ENCODE data around the gene TRAK1. TPM values are rescaled to one million over a fixed set of nuclear protein-coding genes. Genes with fewer than 3 reads are reported as not detected.

TRAK1 gene
- total and polyA plus RNA-seq, 2 donors (not counting 1 experiment from before 2014, with no cell fraction given), result 71.3 to 129 TPM

GRCh38 chr3:42230860-42231259, 139.7 kb downstream of the TRAK1 start:
- Histone ChIP-seq H3K27me3 (replicated peaks in 1 of 4; ENCODE audit: control extremely low read depth in 1 of 4, control insufficient read depth in 3 of 4, insufficient read depth in 4 of 4, low read length in 3 of 4) (peaks cover 0 to 8% (median 2%) of the 10 kb centered on the region in 4 experiments), H3K9me3 (ENCODE audit: control extremely low read depth in 1 of 3, control insufficient read depth in 2 of 3, insufficient read depth in 1 of 3, low read length in 2 of 3) (peaks cover 0 to 6% (median 0%) of the 10 kb centered on the region in 3 donors), H3K79me2 (ENCODE audit: control insufficient read depth, insufficient read depth, low read length) (no peaks in the 10 kb centered on the region), H3K9ac (ENCODE audit: low read length) (no peak overlapping the region), H3K27ac (ENCODE audit: low read length in 2 of 2) (no peak overlapping the region), H3K4me1 (ENCODE audit: control insufficient read depth in 2 of 2, insufficient read depth in 2 of 2, low read length in 2 of 2) (no peaks in the 10 kb centered on the region), H4K20me1 (ENCODE audit: control insufficient read depth, insufficient read depth, low read length, poor library complexity, severe bottlenecking) (no peaks in the 10 kb centered on the region), H3K4me3 (ENCODE audit: control extremely low read depth in 1 of 5, extremely low read depth in 1 of 5, insufficient read depth in 1 of 5, low read depth in 2 of 5, low read length in 4 of 5) (no peak overlapping the region), H3K4me2 (replicated peaks; ENCODE audit: low read depth, low read length, poor library complexity, severe bottlenecking) (no peak overlapping the region), H2AFZ (ENCODE audit: insufficient read depth, low read depth, low read length, poor library complexity, severe bottlenecking) (no peak overlapping the region), H3K36me3 (replicated peaks in 1 of 2; ENCODE audit: control extremely low read depth in 1 of 2, control insufficient read depth in 1 of 2, extremely low read depth in 1 of 2, insufficient read depth in 2 of 2, low read length in 1 of 2) (peaks cover 2 to 4% of the 10 kb centered on the region in 2 experiments)
- no peak for TF ChIP-seq CTCF (IDR thresholded peaks at IDR 0.05)
- intact Hi-C loops (cut with micrococcal nuclease), result no loop called here
- Mint-ChIP-seq H3K27ac (no peak overlapping the region), H3K27me3 (peaks cover 14% of the 10 kb centered on the region), H3K4me1 (no peaks in the 10 kb centered on the region), H3K4me3 (no peak overlapping the region), H3K9me3 (ENCODE audit: insufficient read depth) (no peaks in the 10 kb centered on the region)
- DNase-seq (no peak), ATAC-seq (ENCODE audit: low read depth) (no peak)
- POLR2A ChIA-PET, result no interaction called here
- CTCF ChIA-PET, result no interaction called here
- WGBS (ENCODE audit: insufficient coverage), result 98% methylated on average over 3 of the region's 5 CpGs

- H3K9ac ChIP-seq (ENCODE audit: low read length), result no peak overlapping the region
- intact Hi-C loops (cut with micrococcal nuclease), result no loop called here
- ChIA-PET CTCF (no interaction called here), POLR2A (no interaction called here)
- H3K27me3 ChIP-seq (replicated peaks in 1 of 4; ENCODE audit: control extremely low read depth in 1 of 4, control insufficient read depth in 3 of 4, insufficient read depth in 4 of 4, low read length in 3 of 4), result peaks cover 0 to 12% (median 5%) of the 10 kb centered on the region in 4 experiments
- DNase-seq (no peak), ATAC-seq (ENCODE audit: low read depth) (no peak)
- H2AFZ ChIP-seq (ENCODE audit: insufficient read depth, low read depth, low read length, poor library complexity, severe bottlenecking), result no peak overlapping the region
- no peaks in the 10 kb centered on the region for H3K4me1 ChIP-seq (ENCODE audit: control insufficient read depth in 2 of 2, insufficient read depth in 2 of 2, low read length in 2 of 2)
- no peak overlapping the region for H3K4me3 ChIP-seq (ENCODE audit: control extremely low read depth in 1 of 5, extremely low read depth in 1 of 5, insufficient read depth in 1 of 5, low read depth in 2 of 5, low read length in 4 of 5)
- H3K4me2 ChIP-seq (replicated peaks; ENCODE audit: low read depth, low read length, poor library complexity, severe bottlenecking), result no peak overlapping the region
- Mint-ChIP-seq H3K27ac (no peak overlapping the region), H3K4me3 (no peak overlapping the region), H3K27me3 (peaks cover 26% of the 10 kb centered on the region), H3K4me1 (no peaks in the 10 kb centered on the region), H3K9me3 (ENCODE audit: insufficient read depth) (peaks cover 8% of the 10 kb centered on the region)
- H3K27ac ChIP-seq (ENCODE audit: low read length in 2 of 2), result no peak overlapping the region
- H3K9me3 ChIP-seq (ENCODE audit: control extremely low read depth in 1 of 3, control insufficient read depth in 2 of 3, insufficient read depth in 1 of 3, low read length in 2 of 3), result peaks cover 4 to 14% (median 12%) of the 10 kb centered on the region in 3 donors
- H3K79me2 ChIP-seq (ENCODE audit: control insufficient read depth, insufficient read depth, low read length), result no peaks in the 10 kb centered on the region
- TF ChIP-seq EZH2 (IDR thresholded peaks at IDR 0.05; ENCODE audit: borderline replicate concordance, insufficient read depth, low read depth, low read length, poor library complexity, severe bottlenecking), result no peak
- TF ChIP-seq CTCF (IDR thresholded peaks at IDR 0.05), result no peak
- no peaks in the 10 kb centered on the region for H3K36me3 ChIP-seq (replicated peaks in 1 of 2; ENCODE audit: control extremely low read depth in 1 of 2, control insufficient read depth in 1 of 2, extremely low read depth in 1 of 2, insufficient read depth in 2 of 2, low read length in 1 of 2)
- H4K20me1 ChIP-seq (ENCODE audit: control insufficient read depth, insufficient read depth, low read length, poor library complexity, severe bottlenecking), result no peaks in the 10 kb centered on the region
Observed at GRCh38 chr3:42235532-42235931, 144.4 kb downstream of the TRAK1 start.

All from B cell (primary cell).